H1 (cell line): ENCODE results near the gene AP1M1. TPM values are rescaled to one million over a fixed set of nuclear protein-coding genes. Genes with fewer than 3 reads are reported as not detected.

Source experiments
- CTCF ChIA-PET: fragments of 300-600 bp; sonication (Branson Sonifier 250); formaldehyde crosslinking; loops from one replicate; lab custom pipeline; 2021; ENCODE audit not compliant: partially characterized antibody; lab: Charles Lee
- POLR2A ChIA-PET: fragments of 300-600 bp; sonication (Branson Sonifier 250); formaldehyde crosslinking; loops from one replicate; lab custom pipeline; 2021; ENCODE audit warnings: inconsistent platforms; ENCODE audit not compliant: partially characterized antibody; lab: Charles Lee
- DNase-seq, 2 experiments: peaks; one replicate each; pipeline versions ENCODE4 v3.0.0 to v3.0.0-alpha.2; 2010 to 2022; ENCODE audit warnings: low spot score in 2 of 2, low read depth in 1 of 2, mixed read lengths in 1 of 2
- FAIRE-seq: peaks from 2 replicates; lab custom pipeline; 2011; peaks lifted over from hg19 to GRCh38; lab: Jason Lieb, UNC
- H2AFZ ChIP-seq: 2 replicates; pipeline ENCODE4 v1.8.1; 2012; ENCODE audit warnings: low read length, inconsistent platforms
- H2AK5ac ChIP-seq: 2 replicates; pipeline ENCODE4 v1.6.1; 2013; ENCODE audit warnings: low read depth, low read length
- H2BK120ac ChIP-seq: replicated peaks from 2 replicates; pipeline ENCODE3; 2013; ENCODE audit warnings: low read depth, low read length, inconsistent platforms
- H2BK12ac ChIP-seq: 2 replicates; pipeline ENCODE4 v1.6.1; 2013; ENCODE audit warnings: low read depth, low read length
- H2BK15ac ChIP-seq: 2 replicates; pipeline ENCODE4 v1.6.1; 2013; ENCODE audit warnings: low read length
- H2BK20ac ChIP-seq: 2 replicates; pipeline ENCODE4 v1.6.1; 2013; ENCODE audit warnings: low read length
- H2BK5ac ChIP-seq: 2 replicates; pipeline ENCODE4 v1.6.1; 2013; ENCODE audit warnings: low read depth, low read length
- H3K14ac ChIP-seq: 2 replicates; pipeline ENCODE4 v1.6.1; 2013; ENCODE audit warnings: inconsistent platforms; ENCODE audit not compliant: insufficient read length
- H3K18ac ChIP-seq: 2 replicates; pipeline ENCODE4 v1.6.1; 2013; ENCODE audit warnings: low read length; ENCODE audit errors: extremely low read depth
- H3K23ac ChIP-seq: 2 replicates; pipeline ENCODE4 v1.6.1; 2013; ENCODE audit warnings: inconsistent platforms; ENCODE audit not compliant: insufficient read length
- H3K23me2 ChIP-seq: 2 replicates; pipeline ENCODE4 v1.6.1; 2013; ENCODE audit warnings: low read depth, low read length
- H3K27ac ChIP-seq: 2 replicates; pipeline ENCODE4 v1.6.1; 2011; ENCODE audit warnings: low read depth, low read length, inconsistent platforms
- H3K27me3 ChIP-seq, 4 experiments: replicated peaks in 1 of 4; 1 replicate in 1 of 4; 2 replicates in 3 of 4; pipeline versions ENCODE4 v1.6.1 to v1.8.1; 2011 to 2013; ENCODE audit warnings: low read length in 3 of 4, mild to moderate bottlenecking in 3 of 4, inconsistent platforms in 2 of 4, mixed read lengths in 2 of 4, moderate library complexity in 1 of 4; ENCODE audit not compliant: control insufficient read depth in 3 of 4, insufficient read depth in 3 of 4; ENCODE audit errors: extremely low read depth in 1 of 4
- H3K36me3 ChIP-seq, 4 experiments: 2 replicates each; pipeline versions ENCODE4 v1.6.1 to v1.8.1; 2011 to 2013; ENCODE audit warnings: mild to moderate bottlenecking in 4 of 4, low read length in 3 of 4, moderate library complexity in 2 of 4, control low read depth in 1 of 4, inconsistent platforms in 1 of 4; ENCODE audit not compliant: insufficient read depth in 4 of 4, control insufficient read depth in 2 of 4
- H3K4ac ChIP-seq: replicated peaks from 2 replicates; pipeline ENCODE3; 2013; ENCODE audit warnings: low read length, low read depth, mixed read lengths, inconsistent platforms; ENCODE audit not compliant: insufficient read length
- H3K4me1 ChIP-seq, 4 experiments: replicated peaks in 1 of 4; 1 replicate in 1 of 4; 2 replicates in 3 of 4; pipeline versions ENCODE4 v1.6.1 to v1.8.1; 2011 to 2013; ENCODE audit warnings: low read length in 3 of 4, inconsistent platforms in 2 of 4, mixed read lengths in 1 of 4; ENCODE audit not compliant: insufficient read depth in 4 of 4, control insufficient read depth in 3 of 4
- H3K4me2 ChIP-seq, 2 experiments: 2 replicates each; pipeline versions ENCODE4 v1.6.1 to v1.8.1; 2011 to 2013; ENCODE audit warnings: low read depth in 2 of 2, low read length in 2 of 2, control low read depth in 1 of 2, inconsistent platforms in 1 of 2, mild to moderate bottlenecking in 1 of 2; ENCODE audit not compliant: insufficient read depth in 1 of 2
- H3K4me3 ChIP-seq, 4 experiments: fragments of 200-600, 300-600 bp in 1 of 4; sonication (generic), shearing (Covaris generic), sonication (Bioruptor Twin) in 1 of 4; 2 replicates each; pipeline versions ENCODE4 v1.5.1 to v1.8.1; 2011 to 2016; ENCODE audit warnings: low read length in 4 of 4, low read depth in 3 of 4, control low read depth in 2 of 4, inconsistent platforms in 2 of 4, mild to moderate bottlenecking in 2 of 4, mixed read lengths in 1 of 4, moderate library complexity in 1 of 4; ENCODE audit not compliant: insufficient read depth in 2 of 4; ENCODE audit errors: extremely low read depth in 1 of 4
- H3K56ac ChIP-seq: replicated peaks from 2 replicates; pipeline ENCODE3; 2013; ENCODE audit warnings: low read depth, mild to moderate bottlenecking, mixed read lengths, low read length, inconsistent platforms; ENCODE audit not compliant: insufficient read length
- H3K79me1 ChIP-seq: 2 replicates; pipeline ENCODE4 v1.6.1; 2013; ENCODE audit warnings: low read depth, low read length, control low read depth
- H3K79me2 ChIP-seq, 2 experiments: 2 replicates each; pipeline versions ENCODE4 v1.6.1 to v1.8.1; 2012 to 2013; ENCODE audit warnings: low read length in 2 of 2, mild to moderate bottlenecking in 2 of 2, inconsistent platforms in 1 of 2; ENCODE audit not compliant: insufficient read depth in 2 of 2, control insufficient read depth in 1 of 2
- H3K9ac ChIP-seq, 4 experiments: replicated peaks in 1 of 4; 1 replicate in 1 of 4; 2 replicates in 3 of 4; pipeline versions ENCODE4 v1.6.1 to v1.8.1; 2011 to 2013; ENCODE audit warnings: low read depth in 3 of 4, low read length in 3 of 4, control low read depth in 2 of 4, mild to moderate bottlenecking in 2 of 4, moderate library complexity in 2 of 4, inconsistent platforms in 1 of 4; ENCODE audit errors: extremely low read depth in 1 of 4
- H3K9me3 ChIP-seq, 2 experiments: 2 replicates each; pipeline versions ENCODE4 v1.6.1 to v1.8.1; 2012 to 2013; ENCODE audit warnings: mild to moderate bottlenecking in 2 of 2, moderate library complexity in 2 of 2, control low read depth in 1 of 2, inconsistent platforms in 1 of 2, low read depth in 1 of 2, low read length in 1 of 2, mixed read lengths in 1 of 2; ENCODE audit not compliant: insufficient read depth in 2 of 2
- H4K20me1 ChIP-seq, 2 experiments: replicated peaks in 1 of 2; 2 replicates each; pipeline versions ENCODE3 to v1.8.1; 2011 to 2013; ENCODE audit warnings: inconsistent platforms in 2 of 2, low read length in 2 of 2, mild to moderate bottlenecking in 1 of 2; ENCODE audit not compliant: insufficient read depth in 2 of 2, control insufficient read depth in 1 of 2
- H4K5ac ChIP-seq: 2 replicates; pipeline ENCODE4 v1.6.1; 2013; ENCODE audit warnings: low read length, low read depth, mixed read lengths, inconsistent platforms; ENCODE audit not compliant: insufficient read length
- H4K8ac ChIP-seq: 2 replicates; pipeline ENCODE4 v1.8.0; 2013; ENCODE audit warnings: mild to moderate bottlenecking, moderate library complexity, low read length, inconsistent platforms; ENCODE audit not compliant: insufficient read depth; ENCODE audit errors: extremely low read depth
- H4K91ac ChIP-seq: replicated peaks from 2 replicates; pipeline ENCODE3; 2013; ENCODE audit warnings: low read length, mixed read lengths, inconsistent platforms; ENCODE audit not compliant: insufficient read length
- KDM1A ChIP-seq: fragments of 200-600, 300-600 bp; sonication (generic); IDR thresholded peaks from 2 replicates; pipeline ENCODE4 v1.7.1; 2016; ENCODE audit warnings: mild to moderate bottlenecking, low read length, borderline replicate concordance
- WGBS, 2 experiments: shearing (Covaris generic) in 1 of 2; methylation state at CpG; one replicate each; pipeline versions ENCODE4 v1.1.6 to v1.1.7; 2013 to 2015; ENCODE audit warnings: low lambda C conversion rate in 2 of 2, mixed read lengths in 2 of 2, inconsistent platforms in 1 of 2, low coverage in 1 of 2, missing lambda C conversion rate in 1 of 2; ENCODE audit not compliant: insufficient replicate concordance in 2 of 2, insufficient coverage in 1 of 2, insufficient read length in 1 of 2; ENCODE audit errors: extremely low coverage in 1 of 2, missing lambda C conversion rate in 1 of 2; 5-methylcytosine and 5-hydroxymethylcytosine counted together
- polyA plus RNA-seq, 7 experiments: library from polyadenylated mRNA; depleted of rRNA in 3 of 7; stranded (reverse) in 5 of 7; unstranded in 2 of 7; fragments of >200 nt in 5 of 7; fragments of 200-250 nt in 2 of 7; gene quantifications; 1 replicate in 5 of 7; 2 replicates in 1 of 7; 4 replicates in 1 of 7; pipeline versions ENCODE4 v1.2.1 to v1.2.3, GENCODE V29; 2011 to 2013; ENCODE audit warnings: missing spikeins in 2 of 7, mixed read lengths in 2 of 7
- total RNA-seq: library from RNA; stranded (reverse); fragmentation: NEBNext Ultra II Directional; extraction: Animal tissue kit (Norgen Biotek cat#: 25700); gene quantifications from 2 replicates; pipeline ENCODE4 v1.2.1, GENCODE V29; 2021

AP1M1 gene
- total and polyA plus RNA-seq, 2 of the 8 experiments (the other 6 are each of a cell fraction or from before 2014, with no cell fraction given) = 30.9 to 37.5 TPM

DNA sequence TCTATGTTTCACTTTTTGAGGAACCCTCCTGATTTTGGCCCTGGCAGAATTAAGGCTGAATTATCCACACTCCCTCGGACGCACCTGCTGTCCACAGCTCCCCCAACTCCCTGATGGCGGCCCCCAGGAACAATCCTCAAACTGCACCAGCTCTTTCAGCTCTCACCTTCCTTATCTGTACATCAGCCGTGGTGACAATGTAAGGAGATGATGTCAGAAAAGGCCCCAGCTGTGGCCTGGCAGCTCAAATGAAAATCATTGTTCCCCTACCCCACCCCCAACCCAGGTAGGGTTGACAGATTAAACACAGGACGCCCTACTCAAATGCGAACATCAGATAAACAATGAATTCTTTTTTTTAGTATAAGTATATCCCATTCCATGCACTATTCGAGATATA, 91.9 kb downstream of the AP1M1 start:
- no peak overlapping the region for H4K91ac ChIP-seq
- H2BK15ac ChIP-seq = no peak overlapping the region
- CTCF ChIA-PET = interaction anchor here (1.0 kb wide), 1 partner anchor 49 kb away, joined by 3 read pairs; no protein-coding TSS in a partner anchor
- H3K18ac ChIP-seq = no peak overlapping the region
- peaks cover 0 to 8% (median 5%) of the 10 kb centered on the region in 4 experiments; a peak in 4 of 7 replicates for H3K4me1 ChIP-seq
- no peaks in the 10 kb centered on the region for H4K20me1 ChIP-seq
- no peaks in the 10 kb centered on the region for H3K36me3 ChIP-seq
- no peaks in the 10 kb centered on the region for H3K79me2 ChIP-seq
- FAIRE-seq (no peak), DNase-seq (no peak)
- no peak overlapping the region for H2AFZ ChIP-seq
- H2BK5ac ChIP-seq = no peak overlapping the region
- H3K23me2 ChIP-seq = no peaks in the 10 kb centered on the region
- POLR2A ChIA-PET = no interaction called here
- no peak overlapping the region for H3K14ac ChIP-seq
- H2BK20ac ChIP-seq = no peak overlapping the region
- H3K4ac ChIP-seq = no peak overlapping the region
- H3K9ac ChIP-seq = no peak overlapping the region
- H2AK5ac ChIP-seq = no peak overlapping the region
- H2BK12ac ChIP-seq = no peak overlapping the region
- H3K27ac ChIP-seq = no peak overlapping the region
- no peaks in the 10 kb centered on the region for H3K79me1 ChIP-seq
- no peak overlapping the region for H3K4me2 ChIP-seq
- WGBS, 2 experiments = 79% methylated on average over 7 of the region's 7 CpGs; no CpG with 5 or more reads in 1 of the 2 experiments
- no peak overlapping the region for H3K23ac ChIP-seq
- no peak overlapping the region for H4K5ac ChIP-seq
- no peaks in the 10 kb centered on the region; a peak in 1 of 7 replicates for H3K27me3 ChIP-seq
- H3K9me3 ChIP-seq = no peaks in the 10 kb centered on the region
- no peak overlapping the region for H3K56ac ChIP-seq
- no peak overlapping the region for H4K8ac ChIP-seq
- no peak overlapping the region for H2BK120ac ChIP-seq
- H3K4me3 ChIP-seq = no peak overlapping the region
- no peak for TF ChIP-seq KDM1A
- TF ChIP-seq, all 59 proteins: peak for 0
